Kidney (tissue), 14 donors: ENCODE data around the gene GTPBP2. TPM values are rescaled to one million over a fixed set of nuclear protein-coding genes. Genes with fewer than 3 reads are reported as not detected.

Experiments
- DNase-seq, 5 donors: peaks; one replicate each; pipeline ENCODE4 v3.0.0-alpha.2; 2013 to 2020
- FAIRE-seq: peaks from 2 replicates; lab custom pipeline; 2012; peaks lifted over from hg19 to GRCh38; lab: Jason Lieb, UNC
- H3K27ac ChIP-seq, 2 donors: one replicate each; pipeline ENCODE4 v1.7.0; 2013; ENCODE audit warnings: low read depth in 2 of 2, low read length in 2 of 2, inconsistent platforms in 1 of 2
- H3K27me3 ChIP-seq: one replicate; pipeline ENCODE4 v1.7.1; 2013; ENCODE audit warnings: low read length, inconsistent platforms; ENCODE audit not compliant: control insufficient read depth, insufficient read depth
- H3K36me3 ChIP-seq, 3 donors: one replicate each; pipeline versions ENCODE4 v1.7.0 to v1.7.1; 2013; ENCODE audit warnings: low read length in 3 of 3, control low read depth in 1 of 3, inconsistent platforms in 1 of 3; ENCODE audit not compliant: insufficient read depth in 3 of 3, control insufficient read depth in 2 of 3
- H3K4me1 ChIP-seq, 3 donors: one replicate each; pipeline versions ENCODE4 v1.7.0 to v1.7.1; 2013; ENCODE audit warnings: low read length in 3 of 3, inconsistent platforms in 1 of 3, low read depth in 1 of 3; ENCODE audit not compliant: control insufficient read depth in 2 of 3, insufficient read depth in 2 of 3
- H3K4me3 ChIP-seq, 3 donors: one replicate each; pipeline versions ENCODE4 v1.7.0 to v1.8.1; 2013; ENCODE audit warnings: low read length in 3 of 3, control low read depth in 1 of 3, inconsistent platforms in 1 of 3
- H3K9ac ChIP-seq, 3 donors: one replicate each; pipeline versions ENCODE4 v1.7.0 to v1.7.1; 2013; ENCODE audit warnings: low read length in 3 of 3, control low read depth in 1 of 3, inconsistent platforms in 1 of 3
- H3K9me3 ChIP-seq, 3 donors: one replicate each; pipeline versions ENCODE4 v1.7.0 to v1.7.1; 2013; ENCODE audit warnings: low read length in 3 of 3, control low read depth in 1 of 3, inconsistent platforms in 1 of 3; ENCODE audit not compliant: control insufficient read depth in 2 of 3, insufficient read depth in 1 of 3
- CTCF ChIP-seq: IDR thresholded peaks from 3 replicates; pipeline ENCODE4 v1.5.1; 2012; ENCODE audit warnings: mild to moderate bottlenecking, moderate library complexity, borderline replicate concordance; ENCODE audit not compliant: insufficient read depth; ENCODE audit errors: extremely low read depth
- intact Hi-C: fragments of 100-400 bp; cut with DNase I; formaldehyde crosslinking; loops from one replicate; pipeline ENCODE4 v1.11.1; 2022
- polyA plus RNA-seq: library from polyadenylated mRNA; stranded (reverse); fragments of 350-450 nt; fragmentation: Illumina TruSeq; extraction: RNeasy Lipid Tissue Mini Kit (QIAGEN cat#74804); gene quantifications from one replicate; pipeline ENCODE4 v1.2.3, GENCODE V29; 2014; ENCODE audit warnings: low read depth, low replicate concordance; ENCODE audit not compliant: insufficient read depth
- total RNA-seq: library from RNA; stranded (reverse); fragmentation: NEBNext Ultra II Directional; extraction: Animal tissue kit (Norgen Biotek cat#: 25700); gene quantifications from one replicate; pipeline ENCODE4 v1.2.1, GENCODE V29; 2021
- donor health status: control.
- donor health status: control.
- donor health status: control.
- donor health status: control.
- donor health status: control.
- donor health status: DM: yes; HTN: yes; CAD: no.
- donor health status: Normal renal cell carcinoma (clear cell type).

Gene GTPBP2
- total and polyA plus RNA-seq, 2 donors from 2014 or later = 19.7 to 64.6 TPM

- intact Hi-C loops = no loop called here
- Histone ChIP-seq H3K4me3 (no peak overlapping the region), H3K36me3 (peaks cover 0 to 33% (median 28%) of the 10 kb centered on the region in 3 donors), H3K27ac (no peak overlapping the region), H3K27me3 (no peaks in the 10 kb centered on the region), H3K9ac (no peak overlapping the region), H3K4me1 (peaks cover 0 to 1% (median under 1%) of the 10 kb centered on the region in 3 donors), H3K9me3 (no peaks in the 10 kb centered on the region)
- no peak for DNase-seq
- no peak for TF ChIP-seq CTCF
- FAIRE-seq = no peak
Observed at GRCh38 chr6:43621836-43622180, 7.3 kb downstream of the GTPBP2 start.

DNA sequence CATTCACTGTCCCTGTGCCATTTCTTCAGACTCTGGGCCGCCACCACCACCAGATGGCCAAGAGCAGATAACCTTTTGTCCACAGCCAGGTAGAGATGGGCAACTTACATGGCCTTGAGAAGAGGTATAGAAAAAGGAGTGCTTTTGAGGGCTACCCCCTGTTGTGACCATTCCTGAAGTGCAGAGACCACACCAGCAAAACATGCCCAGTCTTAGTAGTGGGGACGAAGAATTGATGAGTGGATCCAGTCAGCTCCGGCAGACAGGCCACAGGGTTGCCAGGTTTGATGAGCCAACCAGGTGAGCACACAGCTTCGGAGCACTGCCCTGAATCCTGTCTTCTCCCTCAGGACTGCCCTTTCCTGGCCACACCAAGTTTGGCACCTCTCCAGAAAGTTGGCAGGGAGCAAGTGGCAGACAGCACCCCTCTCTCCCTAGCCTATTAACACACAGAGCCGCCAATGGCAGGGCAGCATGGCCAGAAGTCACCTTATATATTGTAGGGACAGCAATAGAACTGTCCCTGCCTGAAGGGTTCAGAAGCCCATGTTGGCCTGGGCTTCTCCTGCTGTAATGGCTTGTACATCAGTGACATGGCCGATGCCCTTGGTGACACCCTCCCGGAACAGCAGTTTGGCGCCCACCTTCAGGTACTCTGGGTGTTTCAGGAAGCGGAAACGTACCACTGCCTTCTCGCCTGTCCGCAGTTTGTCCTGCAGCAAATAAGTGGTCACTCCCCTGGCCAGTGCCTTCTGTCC lies 7.8 kb downstream of the GTPBP2 start:
- no peak overlapping the region for H3K27ac ChIP-seq
- no peak overlapping the region for H3K9ac ChIP-seq
- H3K27me3 ChIP-seq = no peaks in the 10 kb centered on the region
- H3K4me3 ChIP-seq = no peak overlapping the region
- FAIRE-seq (no peak), DNase-seq (no peak)
- no peaks in the 10 kb centered on the region for H3K9me3 ChIP-seq
- peaks cover 0 to 33% (median 28%) of the 10 kb centered on the region in 3 donors for H3K36me3 ChIP-seq
- TF ChIP-seq CTCF = no peak
- no peaks in the 10 kb centered on the region for H3K4me1 ChIP-seq
- intact Hi-C loops = no loop called here

DNA sequence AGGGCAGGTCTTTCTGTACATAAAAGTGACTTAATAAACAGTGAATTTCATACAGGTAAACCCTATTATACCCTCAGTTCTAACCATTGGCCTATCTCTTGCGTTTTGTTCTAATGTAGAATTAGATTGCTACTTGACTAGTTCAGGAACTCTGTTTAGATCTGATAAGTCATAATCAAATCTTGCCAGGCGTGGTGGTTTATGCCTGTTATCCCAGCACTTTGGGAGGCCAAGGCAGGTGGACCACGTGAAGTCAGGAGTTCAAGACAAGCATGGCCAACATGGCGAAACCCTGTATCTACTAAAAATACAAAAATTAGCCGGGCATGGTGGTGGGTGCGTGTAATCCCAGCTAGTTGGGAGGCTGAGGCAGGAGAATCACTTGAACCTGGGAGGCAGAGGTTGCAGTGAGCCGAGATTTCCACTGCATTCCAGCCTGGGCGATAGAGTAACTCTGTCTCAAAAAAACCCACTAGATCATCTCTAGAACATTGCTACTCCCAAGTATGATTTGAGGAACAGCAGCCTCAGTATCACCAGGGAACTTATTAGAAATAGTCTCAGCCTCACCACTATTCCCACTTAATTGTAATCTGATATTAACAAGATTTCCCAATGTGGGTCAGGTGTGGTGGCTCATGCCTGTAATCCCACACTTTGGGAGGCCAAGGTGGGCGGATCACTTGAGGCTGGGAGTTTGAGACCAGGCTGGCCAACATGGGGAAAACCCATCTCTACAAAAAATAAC lies 12.2 kb downstream of the GTPBP2 start:
- FAIRE-seq (no peak), DNase-seq (no peak)
- Histone ChIP-seq H3K36me3 (peaks cover 0 to 27% (median 12%) of the 10 kb centered on the region in 3 donors), H3K27ac (no peak overlapping the region), H3K4me1 (no peaks in the 10 kb centered on the region), H3K4me3 (no peak overlapping the region), H3K9me3 (no peaks in the 10 kb centered on the region), H3K9ac (no peak overlapping the region), H3K27me3 (no peaks in the 10 kb centered on the region)
- intact Hi-C loops = no loop called here
- no peak for TF ChIP-seq CTCF
